ENCODE measurements around the gene FGF18. TPM values are rescaled to one million over a fixed set of nuclear protein-coding genes. Genes with fewer than 3 reads are reported as not detected.
"Not testable (repeated sequence)": the region's sequence is repeated elsewhere in the genome, so short reads cannot be mapped to it uniquely, and the experiment has no call there.

The FGF18 gene
- under 1 TPM in 2 of 4 donors, not detected in 2; 0.14 to 0.32 TPM for total RNA-seq

- in situ Hi-C loops (cut with MboI; ENCODE audit: low pct_ligation_motif_present in 1 of 4, low pct_unique_long_range_greater_than_20kb in 1 of 4, low sequenced_read_pairs in 3 of 4) (loop anchor here (10.0 to 25.0 kb wide), 3 partner anchors 486 to 618 kb away; no protein-coding TSS in a partner anchor), intact Hi-C loops (cut with DNase I; ENCODE audit: low total_unique reads) (loop anchor here (2.0 kb wide), 1 partner anchor 492 kb away; no protein-coding TSS in a partner anchor)
- peak within 1 kb of the TSS in 3 of 4 donors; percentile 23 to 48 (median 40) for H3K4me3 ChIP-seq
- H3K27me3 ChIP-seq: peaks cover 29% of the 10 kb centered on the region
- peak; percentile 20 for DNase-seq
- H3K9me3 ChIP-seq: no peaks in the 10 kb centered on the region
- H3K36me3 ChIP-seq: no peaks in the 10 kb centered on the region
- WGBS, 2 donors (ENCODE audit: low coverage in 1 of 2): 1% methylated on average over 60 of the region's 74 CpGs; no CpG with 5 or more reads in 1 of the 2 donors
- peak within 1 kb of the TSS in 1 of 4 donors; percentile 20 for H3K27ac ChIP-seq
- TF ChIP-seq EP300 (IDR thresholded peaks at IDR 0.05; ENCODE audit: low read depth): no peak
- peak in 3 of 5 experiments; percentile 14 to 38 (median 26) for TF ChIP-seq CTCF (IDR thresholded peaks at IDR 0.05)
- TF ChIP-seq POLR2AphosphoS5 (IDR thresholded peaks at IDR 0.05): no peak
- TF ChIP-seq POLR2A (IDR thresholded peaks at IDR 0.05): no peak
- H3K4me1 ChIP-seq: peaks cover 19 to 30% (median 27%) of the 10 kb centered on the region in 4 donors
Observed at GRCh38 chr5:171418982-171419687, at the start of gene FGF18. Gene FGF18 (plus strand): TSS chr5:171419647. CDS start chr5:171420200, 553 bp downstream.

- WGBS, 2 donors (ENCODE audit: low coverage in 1 of 2): 80 to 82% methylated on average over 1 to 4 of the region's 4 CpGs
- in situ Hi-C loops (cut with MboI; ENCODE audit: low pct_ligation_motif_present in 1 of 4, low pct_unique_long_range_greater_than_20kb in 1 of 4, low sequenced_read_pairs in 3 of 4): no loop called here
Observed at GRCh38 chr5:171369898-171370297, 49.5 kb upstream of the FGF18 start.

GRCh38 chr5:171370881-171371280 lies 48.6 kb upstream of the FGF18 start:
- H3K4me3 ChIP-seq; H3K9me3 ChIP-seq; in situ Hi-C loops (cut with MboI; ENCODE audit: low pct_ligation_motif_present in 1 of 4, low pct_unique_long_range_greater_than_20kb in 1 of 4, low sequenced_read_pairs in 3 of 4); H3K27ac ChIP-seq; DNase-seq; H3K36me3 ChIP-seq; H3K27me3 ChIP-seq; intact Hi-C loops (cut with DNase I; ENCODE audit: low total_unique reads); H3K4me1 ChIP-seq: not testable (repeated sequence)
- WGBS, 2 donors (ENCODE audit: low coverage in 1 of 2): 48% methylated on average over 10 of the region's 10 CpGs; no CpG with 5 or more reads in 1 of the 2 donors

More at GRCh38 chr5:171369898-171370297, 49.5 kb upstream of the FGF18 start:
- Histone ChIP-seq H3K4me1 (no peaks in the 10 kb centered on the region), H3K27me3 (no peaks in the 10 kb centered on the region), H3K27ac (no peak overlapping the region), H3K4me3 (no peak overlapping the region), H3K36me3 (no peaks in the 10 kb centered on the region), H3K9me3 (no peaks in the 10 kb centered on the region)
- intact Hi-C loops (cut with DNase I; ENCODE audit: low total_unique reads): no loop called here
- DNase-seq: no peak
- TF ChIP-seq POLR2AphosphoS5 (IDR thresholded peaks at IDR 0.05) (no peak), POLR2A (IDR thresholded peaks at IDR 0.05) (no peak), EP300 (IDR thresholded peaks at IDR 0.05; ENCODE audit: low read depth) (no peak), CTCF (IDR thresholded peaks at IDR 0.05) (no peak)

- in situ Hi-C loops (cut with MboI; ENCODE audit: low pct_ligation_motif_present in 1 of 4, low pct_unique_long_range_greater_than_20kb in 1 of 4, low sequenced_read_pairs in 3 of 4): no loop called here
- no peak for TF ChIP-seq EP300 (IDR thresholded peaks at IDR 0.05; ENCODE audit: low read depth)
- TF ChIP-seq CTCF (IDR thresholded peaks at IDR 0.05): no peak
- no peak for TF ChIP-seq POLR2AphosphoS5 (IDR thresholded peaks at IDR 0.05)
- Histone ChIP-seq H3K27ac (no peak overlapping the region), H3K4me3 (no peak overlapping the region), H3K9me3 (no peaks in the 10 kb centered on the region), H3K27me3 (no peaks in the 10 kb centered on the region), H3K4me1 (no peaks in the 10 kb centered on the region), H3K36me3 (no peaks in the 10 kb centered on the region)
- DNase-seq: no peak
- 87 to 100% methylated on average over 1 to 13 of the region's 13 CpGs for WGBS, 2 donors (ENCODE audit: low coverage in 1 of 2)
- intact Hi-C loops (cut with DNase I; ENCODE audit: low total_unique reads): no loop called here
Observed at GRCh38 chr5:171371326-171371725, 48.1 kb upstream of the FGF18 start.
